Kidney (tissue), 14 donors: ENCODE data around the gene MAPRE2. TPM values are rescaled to one million over a fixed set of nuclear protein-coding genes. Genes with fewer than 3 reads are reported as not detected.
"Not testable (repeated sequence)": the region's sequence is repeated elsewhere in the genome, so short reads cannot be mapped to it uniquely, and the experiment has no call there.

Experiments
- DNase-seq, 5 donors: peaks; one replicate each; pipeline ENCODE4 v3.0.0-alpha.2; 2013 to 2020
- FAIRE-seq: peaks from 2 replicates; lab custom pipeline; 2012; peaks lifted over from hg19 to GRCh38; lab: Jason Lieb, UNC
- H3K27ac ChIP-seq, 2 donors: one replicate each; pipeline ENCODE4 v1.7.0; 2013; ENCODE audit warnings: low read depth in 2 of 2, low read length in 2 of 2, inconsistent platforms in 1 of 2
- H3K27me3 ChIP-seq: one replicate; pipeline ENCODE4 v1.7.1; 2013; ENCODE audit warnings: low read length, inconsistent platforms; ENCODE audit not compliant: control insufficient read depth, insufficient read depth
- H3K36me3 ChIP-seq, 3 donors: one replicate each; pipeline versions ENCODE4 v1.7.0 to v1.7.1; 2013; ENCODE audit warnings: low read length in 3 of 3, control low read depth in 1 of 3, inconsistent platforms in 1 of 3; ENCODE audit not compliant: insufficient read depth in 3 of 3, control insufficient read depth in 2 of 3
- H3K4me1 ChIP-seq, 3 donors: one replicate each; pipeline versions ENCODE4 v1.7.0 to v1.7.1; 2013; ENCODE audit warnings: low read length in 3 of 3, inconsistent platforms in 1 of 3, low read depth in 1 of 3; ENCODE audit not compliant: control insufficient read depth in 2 of 3, insufficient read depth in 2 of 3
- H3K4me3 ChIP-seq, 3 donors: one replicate each; pipeline versions ENCODE4 v1.7.0 to v1.8.1; 2013; ENCODE audit warnings: low read length in 3 of 3, control low read depth in 1 of 3, inconsistent platforms in 1 of 3
- H3K9ac ChIP-seq, 3 donors: one replicate each; pipeline versions ENCODE4 v1.7.0 to v1.7.1; 2013; ENCODE audit warnings: low read length in 3 of 3, control low read depth in 1 of 3, inconsistent platforms in 1 of 3
- H3K9me3 ChIP-seq, 3 donors: one replicate each; pipeline versions ENCODE4 v1.7.0 to v1.7.1; 2013; ENCODE audit warnings: low read length in 3 of 3, control low read depth in 1 of 3, inconsistent platforms in 1 of 3; ENCODE audit not compliant: control insufficient read depth in 2 of 3, insufficient read depth in 1 of 3
- CTCF ChIP-seq: IDR thresholded peaks from 3 replicates; pipeline ENCODE4 v1.5.1; 2012; ENCODE audit warnings: mild to moderate bottlenecking, moderate library complexity, borderline replicate concordance; ENCODE audit not compliant: insufficient read depth; ENCODE audit errors: extremely low read depth
- intact Hi-C: fragments of 100-400 bp; cut with DNase I; formaldehyde crosslinking; loops from one replicate; pipeline ENCODE4 v1.11.1; 2022
- polyA plus RNA-seq: library from polyadenylated mRNA; stranded (reverse); fragments of 350-450 nt; fragmentation: Illumina TruSeq; extraction: RNeasy Lipid Tissue Mini Kit (QIAGEN cat#74804); gene quantifications from one replicate; pipeline ENCODE4 v1.2.3, GENCODE V29; 2014; ENCODE audit warnings: low read depth, low replicate concordance; ENCODE audit not compliant: insufficient read depth
- total RNA-seq: library from RNA; stranded (reverse); fragmentation: NEBNext Ultra II Directional; extraction: Animal tissue kit (Norgen Biotek cat#: 25700); gene quantifications from one replicate; pipeline ENCODE4 v1.2.1, GENCODE V29; 2021
- donor health status: control.
- donor health status: control.
- donor health status: control.
- donor health status: control.
- donor health status: control.
- donor health status: DM: yes; HTN: yes; CAD: no.
- donor health status: Normal renal cell carcinoma (clear cell type).

MAPRE2 gene
- total and polyA plus RNA-seq, 2 donors from 2014 or later = 15.2 to 30.2 TPM

GRCh38 chr18:35164133-35164532 lies 122.9 kb downstream of the MAPRE2 start:
- Histone ChIP-seq H3K4me3 (no peak overlapping the region), H3K36me3 (no peaks in the 10 kb centered on the region), H3K9ac (no peak overlapping the region), H3K4me1 (no peaks in the 10 kb centered on the region), H3K27me3 (no peaks in the 10 kb centered on the region), H3K27ac (no peak overlapping the region), H3K9me3 (no peaks in the 10 kb centered on the region)
- TF ChIP-seq CTCF = no peak
- no peak for FAIRE-seq
- no peak for DNase-seq
- intact Hi-C loops = no loop called here

GRCh38 chr18:35167332-35167731 lies 126.1 kb downstream of the MAPRE2 start:
- FAIRE-seq (no peak), DNase-seq (no peak)
- H3K27me3 ChIP-seq = no peaks in the 10 kb centered on the region
- H3K9ac ChIP-seq = no peak overlapping the region
- H3K36me3 ChIP-seq = no peaks in the 10 kb centered on the region
- H3K9me3 ChIP-seq = no peaks in the 10 kb centered on the region
- TF ChIP-seq CTCF = no peak
- intact Hi-C loops = no loop called here
- H3K4me1 ChIP-seq = peaks cover 0 to 14% (median 6%) of the 10 kb centered on the region in 3 donors
- H3K27ac ChIP-seq = no peak overlapping the region
- H3K4me3 ChIP-seq = no peak overlapping the region

- Histone ChIP-seq H3K9me3 (no peaks in the 10 kb centered on the region), H3K27me3 (no peaks in the 10 kb centered on the region), H3K4me1 (peaks cover 0 to 14% (median 6%) of the 10 kb centered on the region in 3 donors), H3K36me3 (no peaks in the 10 kb centered on the region), H3K27ac (no peak overlapping the region), H3K9ac (no peak overlapping the region), H3K4me3 (no peak overlapping the region)
- peak in 1 of 5 donors; percentile 20 for DNase-seq
- no peak for TF ChIP-seq CTCF
- FAIRE-seq = no peak
- intact Hi-C loops = no loop called here
Observed at GRCh38 chr18:35167857-35168256, 126.6 kb downstream of the MAPRE2 start.

GRCh38 chr18:35170323-35170722 lies 129.1 kb downstream of the MAPRE2 start:
- DNase-seq, H3K36me3 ChIP-seq, H3K9me3 ChIP-seq, H3K4me3 ChIP-seq, H3K9ac ChIP-seq, intact Hi-C loops, H3K27me3 ChIP-seq, FAIRE-seq: not testable (repeated sequence)
- Histone ChIP-seq H3K4me1 (peaks cover 0 to 14% (median 6%) of the 10 kb centered on the region in 3 donors), H3K27ac (peak overlapping the region; percentile 65 to 77)
